Measurements from ENCODE around the gene HTT. TPM values are rescaled to one million over a fixed set of nuclear protein-coding genes. Genes with fewer than 3 reads are reported as not detected.

The HTT gene
- total RNA-seq, 1 donor from 2014 or later, result 65.2 TPM

- DNase-seq (ENCODE audit: low read depth) (no peak), FAIRE-seq (no peak)
- H2AFZ ChIP-seq (ENCODE audit: low read depth, low read length), result no peak overlapping the region
- H3K9ac ChIP-seq (ENCODE audit: low read length), result no peak overlapping the region
- H3K4me1 ChIP-seq (ENCODE audit: insufficient read depth, low read length), result no peaks in the 10 kb centered on the region
- Mint-ChIP-seq H3K27me3 (ENCODE audit: low read depth, unreplicated experiment) (no peaks in the 10 kb centered on the region), H3K4me1 (ENCODE audit: low read depth, unreplicated experiment) (peaks cover 6% of the 10 kb centered on the region), H3K36me3 (ENCODE audit: low read depth, unreplicated experiment) (peaks cover 26% of the 10 kb centered on the region), H3K9me3 (ENCODE audit: unreplicated experiment) (no peaks in the 10 kb centered on the region), H3K27ac (ENCODE audit: unreplicated experiment) (no peak overlapping the region), H3K4me3 (ENCODE audit: unreplicated experiment) (no peak overlapping the region)
- H4K20me1 ChIP-seq (ENCODE audit: insufficient read depth, low read length), result peaks cover 13% of the 10 kb centered on the region
- peaks cover 6% of the 10 kb centered on the region for H3K9me3 ChIP-seq (ENCODE audit: insufficient read depth, low read depth, low read length)
- no peaks in the 10 kb centered on the region for H3K79me2 ChIP-seq (ENCODE audit: insufficient read depth, low read length)
- peaks cover 39% of the 10 kb centered on the region for H3K36me3 ChIP-seq (ENCODE audit: insufficient read depth, low read length)
- no peak overlapping the region for H3K4me3 ChIP-seq (ENCODE audit: insufficient read depth, low read depth, low read length)
- H3K27me3 ChIP-seq (ENCODE audit: insufficient read depth, low read length), result no peaks in the 10 kb centered on the region
- TF ChIP-seq EZH2 (IDR thresholded peaks at IDR 0.05; ENCODE audit: insufficient read depth, low read length) (no peak), CTCF (IDR thresholded peaks at IDR 0.05; ENCODE audit: insufficient read depth, low read depth, low read length) (no peak)
- H3K27ac ChIP-seq (ENCODE audit: low read depth, low read length), result no peak overlapping the region
- H3K4me2 ChIP-seq (ENCODE audit: low read length), result no peak overlapping the region
Measured at GRCh38 chr4:3225071-3225850, 150.8 kb downstream of the HTT start.

GRCh38 chr4:3225936-3226335 lies 151.5 kb downstream of the HTT start:
- Mint-ChIP-seq H3K36me3 (ENCODE audit: low read depth, unreplicated experiment) (peaks cover 31% of the 10 kb centered on the region), H3K27me3 (ENCODE audit: low read depth, unreplicated experiment) (no peaks in the 10 kb centered on the region), H3K9me3 (ENCODE audit: unreplicated experiment) (no peaks in the 10 kb centered on the region), H3K4me1 (ENCODE audit: low read depth, unreplicated experiment) (peaks cover 6% of the 10 kb centered on the region), H3K27ac (ENCODE audit: unreplicated experiment) (no peak overlapping the region), H3K4me3 (ENCODE audit: unreplicated experiment) (no peak overlapping the region)
- Histone ChIP-seq H3K4me3 (ENCODE audit: insufficient read depth, low read depth, low read length) (no peak overlapping the region), H3K4me2 (ENCODE audit: low read length) (no peak overlapping the region), H3K27me3 (ENCODE audit: insufficient read depth, low read length) (no peaks in the 10 kb centered on the region), H3K79me2 (ENCODE audit: insufficient read depth, low read length) (no peaks in the 10 kb centered on the region), H3K27ac (ENCODE audit: low read depth, low read length) (no peak overlapping the region), H3K9me3 (ENCODE audit: insufficient read depth, low read depth, low read length) (peaks cover 6% of the 10 kb centered on the region), H3K36me3 (ENCODE audit: insufficient read depth, low read length) (peaks cover 40% of the 10 kb centered on the region), H3K4me1 (ENCODE audit: insufficient read depth, low read length) (no peaks in the 10 kb centered on the region), H3K9ac (ENCODE audit: low read length) (no peak overlapping the region), H2AFZ (ENCODE audit: low read depth, low read length) (no peak overlapping the region), H4K20me1 (ENCODE audit: insufficient read depth, low read length) (peaks cover 13% of the 10 kb centered on the region)
- DNase-seq (ENCODE audit: low read depth), result no peak
- no peak for TF ChIP-seq EZH2 (IDR thresholded peaks at IDR 0.05; ENCODE audit: insufficient read depth, low read length)
- no peak for FAIRE-seq

- Histone ChIP-seq H4K20me1 (ENCODE audit: insufficient read depth, low read length) (peaks cover 13% of the 10 kb centered on the region), H3K4me2 (ENCODE audit: low read length) (no peak overlapping the region), H3K9me3 (ENCODE audit: insufficient read depth, low read depth, low read length) (peaks cover 6% of the 10 kb centered on the region), H3K4me1 (ENCODE audit: insufficient read depth, low read length) (no peaks in the 10 kb centered on the region), H3K4me3 (ENCODE audit: insufficient read depth, low read depth, low read length) (no peak overlapping the region), H2AFZ (ENCODE audit: low read depth, low read length) (no peak overlapping the region), H3K9ac (ENCODE audit: low read length) (no peak overlapping the region), H3K36me3 (ENCODE audit: insufficient read depth, low read length) (peaks cover 41% of the 10 kb centered on the region), H3K27me3 (ENCODE audit: insufficient read depth, low read length) (no peaks in the 10 kb centered on the region), H3K79me2 (ENCODE audit: insufficient read depth, low read length) (no peaks in the 10 kb centered on the region), H3K27ac (ENCODE audit: low read depth, low read length) (no peak overlapping the region)
- H3K36me3 Mint-ChIP-seq (ENCODE audit: low read depth, unreplicated experiment), result peaks cover 28% of the 10 kb centered on the region
- H3K4me3 Mint-ChIP-seq (ENCODE audit: unreplicated experiment), result no peak overlapping the region
- DNase-seq (ENCODE audit: low read depth) (no peak), FAIRE-seq (no peak)
- H3K4me1 Mint-ChIP-seq (ENCODE audit: low read depth, unreplicated experiment), result peaks cover 6% of the 10 kb centered on the region
- TF ChIP-seq EZH2 (IDR thresholded peaks at IDR 0.05; ENCODE audit: insufficient read depth, low read length), result no peak
- no peak for TF ChIP-seq CTCF (IDR thresholded peaks at IDR 0.05; ENCODE audit: insufficient read depth, low read depth, low read length)
- no peaks in the 10 kb centered on the region for H3K27me3 Mint-ChIP-seq (ENCODE audit: low read depth, unreplicated experiment)
- H3K9me3 Mint-ChIP-seq (ENCODE audit: unreplicated experiment), result no peaks in the 10 kb centered on the region
- no peak overlapping the region for H3K27ac Mint-ChIP-seq (ENCODE audit: unreplicated experiment)
Measured at GRCh38 chr4:3226467-3226866, 152.0 kb downstream of the HTT start.

Data from astrocyte (in vitro differentiated cells and primary cell).